K562 (cell line): Measurements from ENCODE around the gene HCN3. TPM values are rescaled to one million over a fixed set of nuclear protein-coding genes. Genes with fewer than 3 reads are reported as not detected.

Source experiments
- CHD2 ChIP-seq: IDR thresholded peaks from 2 replicates; pipeline ENCODE4 v1.6.1; 2011; ENCODE audit warnings: low read depth, low read length
- GABPB1 ChIP-seq: sonication (generic); formaldehyde crosslinking; IDR thresholded peaks from 2 replicates; pipeline ENCODE4 v1.8.0; 2022; ENCODE audit warnings: mild to moderate bottlenecking, missing genetic modification reagents
- GATAD2B ChIP-seq: fragments of 450-650 bp; IDR thresholded peaks from 2 replicates; pipeline ENCODE4 v1.6.1; 2017; ENCODE audit warnings: mild to moderate bottlenecking, borderline replicate concordance
- KAT2B ChIP-seq: IDR thresholded peaks from one replicate; pipeline ENCODE4 v1.6.1; 2012; ENCODE audit warnings: low read depth, mild to moderate bottlenecking, control low read depth, inconsistent platforms, low read length, moderate library complexity
- KAT7 ChIP-seq: sonication (generic); formaldehyde crosslinking; IDR thresholded peaks from 2 replicates; pipeline ENCODE4 v1.8.0; 2022; ENCODE audit warnings: missing genetic modification reagents, mild to moderate bottlenecking, borderline replicate concordance
- NFIC ChIP-seq: fragments of 450-650 bp; IDR thresholded peaks from 2 replicates; pipeline ENCODE4 v1.6.1; 2017; ENCODE audit warnings: mild to moderate bottlenecking, inconsistent platforms
- NFXL1 ChIP-seq: fragments of 450-650 bp; formaldehyde crosslinking; IDR thresholded peaks from 2 replicates; pipeline ENCODE4 v1.4.0; 2021; ENCODE audit warnings: mild to moderate bottlenecking
- TAF15 ChIP-seq: fragments of 200-400 bp; formaldehyde crosslinking; IDR thresholded peaks from 2 replicates; pipeline ENCODE4 v1.6.1; 2017; ENCODE audit warnings: mild to moderate bottlenecking, low read depth, low read length, moderate library complexity
- TAL1 ChIP-seq: fragments of 450-650 bp; IDR thresholded peaks from 2 replicates; pipeline ENCODE4 v1.6.1; 2016; ENCODE audit warnings: mild to moderate bottlenecking
- ZNF197 ChIP-seq: fragments of 200-800 bp; sonication (Bioruptor generic); IDR thresholded peaks from 2 replicates; pipeline ENCODE4 v1.6.1; 2016; ENCODE audit warnings: low read depth, missing genetic modification characterization, missing compliant biosample characterization
- ZNF263 ChIP-seq: sonication (generic); formaldehyde crosslinking; IDR thresholded peaks from 2 replicates; pipeline ENCODE4 v1.8.0; 2022; ENCODE audit warnings: mild to moderate bottlenecking, missing genetic modification reagents, borderline replicate concordance
- polyA plus RNA-seq, 8 experiments: library from polyadenylated mRNA; depleted of rRNA in 4 of 8; stranded (reverse) in 5 of 8; unstranded in 3 of 8; fragments of >200 nt; fragmentation: Nextera tagmentation in 2 of 8; fragmentation: Illumina TruSeq in 1 of 8; extraction: Ambion mirVana in 2 of 8; extraction: Trizol in 1 of 8; gene quantifications; 2 replicates each; pipeline versions ENCODE4 v1.2.1 to v1.2.3, GENCODE V29; 2011 to 2014; ENCODE audit warnings: inconsistent platforms in 1 of 8, missing spikeins in 1 of 8
- total RNA-seq, 7 experiments: library from RNA; depleted of rRNA in 6 of 7; stranded (reverse); fragments of >200 nt in 6 of 7; fragmentation: Illumina TruSeq in 2 of 7; extraction: Trizol in 2 of 7; gene quantifications; 2 replicates each; pipeline versions ENCODE4 v1.2.1 to v1.2.3, GENCODE V29; 2011 to 2021; ENCODE audit warnings: low replicate concordance in 1 of 7
- TF ChIP-seq, protein P1 (sequence below): fragments of 250-450 bp; sonication (Bioruptor Pico); IDR thresholded peaks from 2 replicates; pipeline ENCODE4 v1.8.0; 2022; ENCODE audit warnings: moderate library complexity, mild to moderate bottlenecking, inconsistent platforms
- TF ChIP-seq, protein P2 (sequence below), 2 experiments: fragments of 250-450 bp in 1 of 2; fragments of 450-650 bp in 1 of 2; sonication (Bioruptor Pico) in 1 of 2; IDR thresholded peaks; 2 replicates each; pipeline versions ENCODE4 v1.6.1 to v1.8.0; 2016 to 2021; ENCODE audit warnings: mild to moderate bottlenecking in 2 of 2, moderate library complexity in 2 of 2, missing compliant biosample characterization in 1 of 2, missing genetic modification characterization in 1 of 2
- TF ChIP-seq, protein P3 (sequence below): fragments of 450-650 bp; IDR thresholded peaks from 2 replicates; pipeline ENCODE4 v1.6.1; 2017; ENCODE audit warnings: antibody characterized with exemption, mild to moderate bottlenecking
- TF ChIP-seq, protein P4 (sequence below): fragments of 450-650 bp; formaldehyde crosslinking; IDR thresholded peaks from 2 replicates; pipeline ENCODE4 v1.4.0; 2022; ENCODE audit warnings: missing genetic modification characterization
- TF ChIP-seq, protein P5 (sequence below), 3 experiments: fragments of 200-800 bp in 1 of 3; fragments of 250-450 bp in 1 of 3; fragments of 450-650 bp in 1 of 3; sonication (Bioruptor Pico) in 1 of 3; sonication (Bioruptor generic) in 1 of 3; formaldehyde crosslinking in 1 of 3; IDR thresholded peaks; 2 replicates each; pipeline versions ENCODE4 v1.6.1 to v1.8.0; 2016 to 2022; ENCODE audit warnings: mild to moderate bottlenecking in 2 of 3, missing genetic modification characterization in 2 of 3, missing compliant biosample characterization in 1 of 3, moderate library complexity in 1 of 3

HCN3 gene
- total and polyA plus RNA-seq, 9 of the 15 experiments (the other 6 are each of a cell fraction or from before 2014, with no cell fraction given): 0.91 to 9.7 (median 3.9) TPM

DNA sequence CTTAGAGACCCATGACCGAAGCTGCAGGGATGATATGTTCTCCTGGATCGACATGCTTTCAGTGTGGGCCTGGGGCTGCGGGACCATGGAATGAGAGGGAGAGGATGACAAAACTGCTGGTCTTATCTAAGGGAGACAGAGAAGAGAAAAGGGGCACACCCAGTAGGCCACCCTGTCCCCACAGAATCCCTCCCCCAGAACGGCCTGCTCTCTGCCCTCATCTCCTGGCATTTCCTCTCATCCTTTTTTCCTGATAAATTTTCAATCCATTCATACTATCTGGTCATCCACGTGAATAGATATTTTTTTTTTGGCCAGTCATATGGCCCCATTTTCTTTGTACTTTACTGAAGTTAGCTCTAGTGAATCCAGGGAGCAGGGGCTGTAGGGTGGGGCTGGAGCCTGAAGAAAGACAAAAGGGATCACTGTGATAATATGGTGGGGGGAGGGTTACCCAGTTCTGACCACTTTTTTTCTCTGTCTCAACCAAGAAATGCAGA, 24.1 kb downstream of the HCN3 start, which contains the start of gene PKLR (continued):
- TF ChIP-seq, protein P1, sequence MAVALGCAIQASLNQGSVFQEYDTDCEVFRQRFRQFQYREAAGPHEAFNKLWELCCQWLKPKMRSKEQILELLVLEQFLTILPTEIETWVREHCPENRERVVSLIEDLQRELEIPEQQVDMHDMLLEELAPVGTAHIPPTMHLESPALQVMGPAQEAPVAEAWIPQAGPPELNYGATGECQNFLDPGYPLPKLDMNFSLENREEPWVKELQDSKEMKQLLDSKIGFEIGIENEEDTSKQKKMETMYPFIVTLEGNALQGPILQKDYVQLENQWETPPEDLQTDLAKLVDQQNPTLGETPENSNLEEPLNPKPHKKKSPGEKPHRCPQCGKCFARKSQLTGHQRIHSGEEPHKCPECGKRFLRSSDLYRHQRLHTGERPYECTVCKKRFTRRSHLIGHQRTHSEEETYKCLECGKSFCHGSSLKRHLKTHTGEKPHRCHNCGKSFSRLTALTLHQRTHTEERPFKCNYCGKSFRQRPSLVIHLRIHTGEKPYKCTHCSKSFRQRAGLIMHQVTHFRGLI (CRISPR knock-in tag): no peak
- no peak for TF ChIP-seq TAF15
- TF ChIP-seq ZNF197 (CRISPR knock-in tag): 0 out of 2 replicates have a peak, but pooled peaks have one; percentile 41
- TF ChIP-seq NFIC: peak; percentile 28; the same call in 1 of the 2 replicates
- TF ChIP-seq TAL1: peak; percentile 74
- TF ChIP-seq, protein P2, sequence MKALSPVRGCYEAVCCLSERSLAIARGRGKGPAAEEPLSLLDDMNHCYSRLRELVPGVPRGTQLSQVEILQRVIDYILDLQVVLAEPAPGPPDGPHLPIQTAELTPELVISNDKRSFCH (CRISPR knock-in tag; IDR thresholded peaks at IDR 0.05): no peak
- TF ChIP-seq, protein P2 (tag; IDR thresholded peaks at IDR 0.05): no peak
- TF ChIP-seq KAT7 (CRISPR knock-in tag): peak; percentile 63; the same call in 1 of the 2 replicates
- TF ChIP-seq, protein P3, sequence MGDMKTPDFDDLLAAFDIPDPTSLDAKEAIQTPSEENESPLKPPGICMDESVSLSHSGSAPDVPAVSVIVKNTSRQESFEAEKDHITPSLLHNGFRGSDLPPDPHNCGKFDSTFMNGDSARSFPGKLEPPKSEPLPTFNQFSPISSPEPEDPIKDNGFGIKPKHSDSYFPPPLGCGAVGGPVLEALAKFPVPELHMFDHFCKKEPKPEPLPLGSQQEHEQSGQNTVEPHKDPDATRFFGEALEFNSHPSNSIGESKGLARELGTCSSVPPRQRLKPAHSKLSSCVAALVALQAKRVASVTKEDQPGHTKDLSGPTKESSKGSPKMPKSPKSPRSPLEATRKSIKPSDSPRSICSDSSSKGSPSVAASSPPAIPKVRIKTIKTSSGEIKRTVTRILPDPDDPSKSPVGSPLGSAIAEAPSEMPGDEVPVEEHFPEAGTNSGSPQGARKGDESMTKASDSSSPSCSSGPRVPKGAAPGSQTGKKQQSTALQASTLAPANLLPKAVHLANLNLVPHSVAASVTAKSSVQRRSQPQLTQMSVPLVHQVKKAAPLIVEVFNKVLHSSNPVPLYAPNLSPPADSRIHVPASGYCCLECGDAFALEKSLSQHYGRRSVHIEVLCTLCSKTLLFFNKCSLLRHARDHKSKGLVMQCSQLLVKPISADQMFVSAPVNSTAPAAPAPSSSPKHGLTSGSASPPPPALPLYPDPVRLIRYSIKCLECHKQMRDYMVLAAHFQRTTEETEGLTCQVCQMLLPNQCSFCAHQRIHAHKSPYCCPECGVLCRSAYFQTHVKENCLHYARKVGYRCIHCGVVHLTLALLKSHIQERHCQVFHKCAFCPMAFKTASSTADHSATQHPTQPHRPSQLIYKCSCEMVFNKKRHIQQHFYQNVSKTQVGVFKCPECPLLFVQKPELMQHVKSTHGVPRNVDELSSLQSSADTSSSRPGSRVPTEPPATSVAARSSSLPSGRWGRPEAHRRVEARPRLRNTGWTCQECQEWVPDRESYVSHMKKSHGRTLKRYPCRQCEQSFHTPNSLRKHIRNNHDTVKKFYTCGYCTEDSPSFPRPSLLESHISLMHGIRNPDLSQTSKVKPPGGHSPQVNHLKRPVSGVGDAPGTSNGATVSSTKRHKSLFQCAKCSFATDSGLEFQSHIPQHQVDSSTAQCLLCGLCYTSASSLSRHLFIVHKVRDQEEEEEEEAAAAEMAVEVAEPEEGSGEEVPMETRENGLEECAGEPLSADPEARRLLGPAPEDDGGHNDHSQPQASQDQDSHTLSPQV: peak; percentile 62; the same call in 1 of the 2 replicates
- TF ChIP-seq NFXL1: no peak
- TF ChIP-seq GATAD2B: no peak
- TF ChIP-seq, protein P4, sequence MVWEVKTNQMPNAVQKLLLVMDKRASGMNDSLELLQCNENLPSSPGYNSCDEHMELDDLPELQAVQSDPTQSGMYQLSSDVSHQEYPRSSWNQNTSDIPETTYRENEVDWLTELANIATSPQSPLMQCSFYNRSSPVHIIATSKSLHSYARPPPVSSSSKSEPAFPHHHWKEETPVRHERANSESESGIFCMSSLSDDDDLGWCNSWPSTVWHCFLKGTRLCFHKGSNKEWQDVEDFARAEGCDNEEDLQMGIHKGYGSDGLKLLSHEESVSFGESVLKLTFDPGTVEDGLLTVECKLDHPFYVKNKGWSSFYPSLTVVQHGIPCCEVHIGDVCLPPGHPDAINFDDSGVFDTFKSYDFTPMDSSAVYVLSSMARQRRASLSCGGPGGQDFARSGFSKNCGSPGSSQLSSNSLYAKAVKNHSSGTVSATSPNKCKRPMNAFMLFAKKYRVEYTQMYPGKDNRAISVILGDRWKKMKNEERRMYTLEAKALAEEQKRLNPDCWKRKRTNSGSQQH (CRISPR knock-in tag): no peak
- TF ChIP-seq CHD2: no peak
- TF ChIP-seq ZNF263 (CRISPR knock-in tag): no peak
- TF ChIP-seq KAT2B: no peak
- TF ChIP-seq, protein P5, sequence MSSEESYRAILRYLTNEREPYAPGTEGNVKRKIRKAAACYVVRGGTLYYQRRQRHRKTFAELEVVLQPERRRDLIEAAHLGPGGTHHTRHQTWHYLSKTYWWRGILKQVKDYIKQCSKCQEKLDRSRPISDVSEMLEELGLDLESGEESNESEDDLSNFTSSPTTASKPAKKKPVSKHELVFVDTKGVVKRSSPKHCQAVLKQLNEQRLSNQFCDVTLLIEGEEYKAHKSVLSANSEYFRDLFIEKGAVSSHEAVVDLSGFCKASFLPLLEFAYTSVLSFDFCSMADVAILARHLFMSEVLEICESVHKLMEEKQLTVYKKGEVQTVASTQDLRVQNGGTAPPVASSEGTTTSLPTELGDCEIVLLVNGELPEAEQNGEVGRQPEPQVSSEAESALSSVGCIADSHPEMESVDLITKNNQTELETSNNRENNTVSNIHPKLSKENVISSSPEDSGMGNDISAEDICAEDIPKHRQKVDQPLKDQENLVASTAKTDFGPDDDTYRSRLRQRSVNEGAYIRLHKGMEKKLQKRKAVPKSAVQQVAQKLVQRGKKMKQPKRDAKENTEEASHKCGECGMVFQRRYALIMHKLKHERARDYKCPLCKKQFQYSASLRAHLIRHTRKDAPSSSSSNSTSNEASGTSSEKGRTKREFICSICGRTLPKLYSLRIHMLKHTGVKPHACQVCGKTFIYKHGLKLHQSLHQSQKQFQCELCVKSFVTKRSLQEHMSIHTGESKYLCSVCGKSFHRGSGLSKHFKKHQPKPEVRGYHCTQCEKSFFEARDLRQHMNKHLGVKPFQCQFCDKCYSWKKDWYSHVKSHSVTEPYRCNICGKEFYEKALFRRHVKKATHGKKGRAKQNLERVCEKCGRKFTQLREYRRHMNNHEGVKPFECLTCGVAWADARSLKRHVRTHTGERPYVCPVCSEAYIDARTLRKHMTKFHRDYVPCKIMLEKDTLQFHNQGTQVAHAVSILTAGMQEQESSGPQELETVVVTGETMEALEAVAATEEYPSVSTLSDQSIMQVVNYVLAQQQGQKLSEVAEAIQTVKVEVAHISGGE (CRISPR knock-in tag; IDR thresholded peaks at IDR 0.05): 0 out of 6 replicates have a peak, but pooled peaks of 1 of the 3 experiments have one; percentile 17
- 0 out of 2 replicates have a peak, but pooled peaks have one; percentile 38 for TF ChIP-seq GABPB1
